ENCODE results near the gene SERPINA12.

GRCh38 chr14:94522115-94522724 is 13.0 kb upstream of the SERPINA12 start:
- no peak for TF ChIP-seq EZH2 (IDR thresholded peaks at IDR 0.05; ENCODE audit: insufficient read depth, low read length)
- no peak for TF ChIP-seq CTCF (IDR thresholded peaks at IDR 0.05; ENCODE audit: insufficient read depth, low read depth, low read length)
